Brain pericyte (primary cell): ENCODE measurements around the gene CMSS1.

ENCODE experiments used
- DNase-seq: peaks from one replicate; pipeline ENCODE4 v3.0.0-alpha.2; 2012; ENCODE audit warnings: low read depth, low spot score

Gene CMSS1

DNA sequence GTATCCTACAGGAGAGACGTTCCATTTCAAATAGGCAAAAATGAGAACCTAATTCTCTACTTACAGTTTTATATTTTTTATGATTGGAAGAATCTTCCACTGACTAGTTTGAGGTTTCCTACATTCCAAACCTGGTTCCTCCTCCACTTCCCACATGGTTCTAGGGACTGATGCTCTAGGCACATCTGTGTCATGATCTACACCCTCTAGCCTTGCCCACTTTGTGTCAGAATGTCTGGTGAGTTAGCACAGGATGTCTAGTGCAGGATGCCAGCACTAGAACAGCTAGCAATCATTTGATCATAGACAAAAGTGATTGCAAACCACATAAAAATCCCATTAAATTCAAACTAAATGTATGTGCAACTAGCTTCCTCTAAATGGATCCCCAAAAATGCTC lies 323.3 kb downstream of the CMSS1 start:
- DNase-seq: no peak

GRCh38 chr3:100141586-100141985 lies 323.9 kb downstream of the CMSS1 start:
- no peak for DNase-seq

DNA sequence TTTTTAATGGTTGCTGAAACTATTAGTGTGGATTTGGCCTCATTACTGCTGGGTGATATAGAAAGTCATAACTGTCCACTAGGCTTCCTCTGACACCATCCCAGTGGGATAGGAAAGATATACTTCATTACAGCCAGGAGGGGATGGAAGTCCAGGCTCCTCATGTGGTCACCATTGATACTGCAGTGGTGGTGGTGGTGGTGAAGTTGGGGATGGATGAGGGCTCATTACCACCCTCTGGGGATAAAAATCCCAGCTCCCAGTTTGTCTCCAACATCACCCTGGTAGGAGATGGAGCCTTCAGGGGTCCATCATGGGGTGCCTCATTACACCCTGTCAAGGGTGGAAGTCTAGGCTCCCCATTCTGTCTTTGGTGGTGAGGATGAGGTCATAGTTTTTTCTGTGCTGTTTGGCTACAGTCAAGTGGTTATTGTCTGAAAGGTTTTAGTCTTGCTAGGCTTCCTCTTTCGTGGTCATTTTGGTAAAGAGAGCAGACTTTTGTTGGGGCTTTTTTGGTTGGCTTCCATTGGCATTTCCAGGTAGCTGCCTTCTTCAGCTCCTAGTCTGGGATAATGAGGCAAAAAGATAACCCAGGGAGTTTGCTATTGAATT lies 326.7 kb downstream of the CMSS1 start:
- DNase-seq: no peak

DNA sequence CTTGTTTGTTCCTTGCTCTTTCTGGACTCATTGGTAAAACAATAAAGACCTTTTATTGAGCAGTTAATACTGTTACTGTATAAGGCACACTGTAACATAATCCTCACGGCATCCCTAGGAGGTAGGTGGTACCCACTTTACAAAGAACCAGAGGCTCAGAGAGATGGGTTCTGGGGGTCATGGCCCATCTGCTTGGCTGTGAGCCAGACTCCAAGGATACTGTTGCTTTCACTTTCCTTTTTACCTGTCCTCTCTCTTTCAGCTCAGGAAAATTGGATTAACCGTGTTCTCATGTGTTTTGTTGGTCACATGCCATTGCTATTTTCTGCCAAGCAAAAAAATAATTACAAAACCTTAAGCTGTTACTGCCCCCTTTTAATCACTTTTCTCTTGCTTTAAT lies 331.5 kb downstream of the CMSS1 start:
- DNase-seq: no peak

DNA sequence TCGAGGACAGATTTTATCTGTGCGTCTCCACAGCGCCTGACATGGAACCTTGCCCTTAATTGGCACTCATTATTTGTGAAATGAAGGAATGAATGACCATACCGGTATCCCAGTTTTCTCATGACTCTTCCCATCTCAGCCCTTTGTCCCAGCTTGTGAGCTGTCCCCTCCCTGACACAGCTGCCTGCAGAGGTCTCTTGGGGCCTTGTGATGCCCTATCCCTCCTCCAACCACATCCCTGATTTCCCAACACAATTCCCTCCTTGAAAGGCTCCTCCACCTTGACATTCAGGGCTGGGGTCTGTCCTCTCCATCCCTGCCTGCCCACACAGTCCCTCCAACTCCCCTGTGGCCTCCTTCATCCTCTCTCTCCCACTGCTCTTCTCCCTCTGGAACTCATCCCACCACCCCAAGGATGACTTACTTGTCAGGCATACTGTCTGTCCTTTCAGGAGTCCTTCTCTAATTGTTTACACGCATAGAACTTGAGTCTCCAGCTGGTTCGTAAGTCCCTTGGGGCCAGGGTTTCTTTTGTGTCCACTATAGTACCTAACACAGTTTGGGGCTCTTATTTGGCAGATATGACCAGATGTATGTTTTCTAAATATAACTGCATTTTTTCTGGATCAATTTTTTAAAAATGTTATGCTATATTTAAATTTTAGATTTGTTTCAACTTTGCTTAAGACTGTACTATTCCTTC lies 332.2 kb downstream of the CMSS1 start:
- no peak for DNase-seq

DNA sequence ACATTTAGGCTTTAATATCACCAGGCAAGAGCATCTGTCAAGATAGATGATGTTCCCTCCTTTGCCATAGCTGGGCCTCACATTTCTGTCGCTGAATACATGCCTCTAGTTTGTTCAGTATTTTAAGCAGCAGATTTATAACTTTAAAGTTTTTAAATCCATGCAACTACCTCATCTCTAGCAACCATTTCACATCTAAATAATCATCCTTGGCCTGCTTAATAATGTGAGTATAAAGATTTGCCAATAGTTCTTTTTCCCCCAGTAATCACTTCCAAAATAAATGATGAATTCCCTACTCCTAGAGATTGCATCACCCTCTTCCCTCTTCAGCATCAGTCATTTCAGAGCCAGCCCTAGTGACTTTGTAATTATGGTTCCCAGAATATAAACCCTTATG lies 332.8 kb downstream of the CMSS1 start:
- no peak for DNase-seq

DNA sequence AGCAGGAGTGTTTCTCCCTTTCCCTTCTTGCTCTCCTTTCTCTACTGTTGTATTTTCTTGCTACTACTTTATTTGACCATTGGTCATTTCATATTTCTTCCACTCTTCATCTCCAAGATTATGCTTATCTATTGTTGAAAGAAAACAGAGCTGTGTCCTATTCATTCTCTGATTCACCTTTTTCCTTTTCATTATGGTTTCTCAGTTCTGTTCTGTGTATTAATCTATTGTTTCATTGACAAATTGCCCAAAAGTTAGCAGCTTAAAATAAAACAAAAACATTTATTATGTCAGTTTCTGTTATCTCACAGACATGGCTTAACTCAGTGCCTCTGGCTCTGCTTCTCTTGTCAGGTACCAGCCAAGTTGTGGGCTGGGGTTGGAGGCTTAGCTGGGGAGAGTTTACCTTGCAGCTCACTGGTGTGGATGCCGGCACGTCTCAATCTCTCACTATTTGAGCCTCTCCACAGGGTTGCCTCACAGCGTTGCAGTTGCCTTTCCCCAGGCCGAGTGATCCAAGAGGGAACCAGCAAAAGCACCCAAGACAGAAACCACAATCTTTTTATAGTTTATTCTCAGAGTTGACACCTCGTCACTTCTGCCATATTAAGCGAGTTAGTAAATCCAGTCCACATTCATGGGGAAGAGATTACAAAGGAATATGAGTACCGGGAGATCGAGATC lies 333.5 kb downstream of the CMSS1 start:
- DNase-seq: no peak

- no peak for DNase-seq
Measured at GRCh38 chr3:100154171-100154570, 336.5 kb downstream of the CMSS1 start.

GRCh38 chr3:100155128-100155527 lies 337.5 kb downstream of the CMSS1 start:
- DNase-seq: no peak

DNA sequence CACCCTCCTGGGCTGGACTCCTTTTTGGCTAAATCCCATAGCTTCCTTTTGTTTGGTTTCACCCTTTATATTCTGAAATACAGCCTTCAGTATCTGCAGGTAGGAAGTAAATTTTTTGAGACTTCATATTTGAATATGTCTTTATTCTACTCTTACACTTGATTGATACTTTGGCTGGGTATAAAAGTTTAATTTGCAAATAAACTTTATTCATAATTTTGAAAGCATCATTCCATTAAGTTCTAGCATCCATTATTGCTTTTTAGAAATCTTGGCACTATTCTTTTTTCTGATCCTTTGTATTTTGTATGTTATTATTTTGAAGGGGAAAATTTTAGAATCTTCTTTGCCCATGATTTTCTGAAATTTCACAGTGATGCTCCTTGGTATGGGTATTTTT lies 337.9 kb downstream of the CMSS1 start:
- no peak for DNase-seq

DNA sequence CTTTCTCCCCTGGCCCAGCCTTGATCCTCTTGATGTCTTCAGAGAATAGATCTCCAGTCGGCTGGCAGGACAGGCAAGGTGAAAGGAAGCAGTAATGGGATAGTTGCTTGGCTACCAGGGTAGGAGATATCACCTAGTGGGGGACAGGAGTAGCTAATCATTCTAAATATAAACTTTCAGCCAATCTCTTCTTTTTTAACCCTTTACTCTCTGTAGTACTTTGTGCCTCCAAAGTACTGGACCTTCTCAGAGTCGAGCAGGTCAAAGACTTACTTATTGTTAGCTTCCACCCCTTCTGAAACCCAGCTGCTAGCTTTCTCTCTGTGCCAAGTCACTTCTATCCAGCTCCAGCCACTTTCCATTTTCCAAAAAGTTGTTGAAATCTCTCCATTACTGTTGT lies 340.0 kb downstream of the CMSS1 start:
- DNase-seq: no peak

DNA sequence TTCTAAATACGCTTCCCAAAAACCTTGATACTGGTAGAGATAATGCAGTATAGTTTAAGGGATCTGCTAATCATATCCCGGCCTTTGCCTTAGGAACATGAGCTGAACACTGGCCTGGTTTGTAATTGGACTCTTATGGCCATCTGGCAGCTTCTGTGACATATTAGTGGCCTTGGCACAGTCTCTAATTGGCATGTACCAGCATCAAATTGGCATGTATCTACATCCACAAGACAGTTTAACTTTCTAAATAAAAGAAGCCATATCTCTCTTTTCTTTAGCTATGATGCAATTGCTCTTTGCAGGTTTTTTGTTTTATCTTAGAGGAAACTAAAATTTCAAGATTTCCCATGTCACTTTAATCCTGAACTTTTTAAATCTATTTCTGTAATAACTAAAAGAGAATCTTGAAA lies 341.3 kb downstream of the CMSS1 start:
- no peak for DNase-seq

GRCh38 chr3:100159331-100160153 lies 341.9 kb downstream of the CMSS1 start:
- DNase-seq: no peak

DNA sequence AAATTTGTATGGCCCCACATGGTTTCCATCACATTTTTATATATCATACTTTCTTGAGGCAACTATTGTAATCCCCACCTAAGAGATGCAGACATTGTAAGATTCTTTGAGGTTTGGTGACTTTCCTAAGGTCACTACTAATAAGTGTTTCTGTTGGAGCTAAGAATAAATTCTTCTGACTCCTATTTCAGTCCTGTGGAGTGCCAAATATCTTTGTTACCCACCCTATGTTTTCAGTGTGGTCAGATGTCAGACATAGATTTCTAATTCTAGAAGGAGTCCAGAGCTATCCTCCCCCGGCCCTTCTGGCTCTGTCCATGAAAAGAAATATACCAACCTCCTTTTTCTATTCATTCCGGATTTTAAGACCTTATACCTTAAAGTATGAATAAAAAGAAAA lies 342.9 kb downstream of the CMSS1 start:
- DNase-seq: no peak

DNA sequence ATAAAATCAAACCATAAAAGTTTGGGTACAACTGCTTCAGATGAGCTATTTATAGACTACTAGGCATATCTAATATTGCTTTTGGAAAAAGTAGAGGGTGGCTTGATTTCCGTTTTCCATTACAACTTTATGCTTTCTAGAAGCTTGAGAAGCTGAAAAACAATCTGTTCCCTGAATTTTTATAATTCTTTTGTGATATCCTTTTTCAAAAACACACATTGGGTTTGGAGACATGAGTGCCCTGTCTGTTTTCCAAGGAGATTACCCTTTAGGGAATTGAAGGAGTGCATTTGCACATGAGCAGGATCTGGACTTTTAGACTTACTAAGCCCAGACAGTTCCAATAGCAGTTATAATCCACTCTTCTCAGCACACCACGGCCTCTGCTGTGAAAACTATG lies 346.1 kb downstream of the CMSS1 start:
- DNase-seq: no peak

DNA sequence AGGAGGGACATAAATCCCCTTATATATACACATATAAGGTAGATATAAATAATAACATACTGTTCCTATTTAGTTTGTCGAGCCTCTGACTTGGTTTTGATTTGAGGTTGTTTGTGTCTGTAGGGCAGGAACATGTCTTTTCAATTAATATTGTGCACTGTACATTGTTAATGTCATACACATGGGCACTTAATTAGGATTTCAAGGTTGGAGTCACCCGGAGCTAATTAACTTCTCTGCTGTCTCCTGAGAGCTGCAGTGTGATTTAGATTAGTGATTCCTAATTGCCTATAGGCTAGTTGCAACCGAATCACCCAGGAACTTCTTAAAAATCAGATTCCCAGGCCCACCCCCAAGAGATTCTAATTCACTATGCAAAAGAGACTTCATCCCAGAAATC lies 347.1 kb downstream of the CMSS1 start:
- DNase-seq: no peak

- no peak for DNase-seq
Measured at GRCh38 chr3:100165926-100166550, 348.4 kb downstream of the CMSS1 start.

- peak; percentile 18 for DNase-seq
Measured at GRCh38 chr3:100169201-100169920, 351.7 kb downstream of the CMSS1 start.

DNA sequence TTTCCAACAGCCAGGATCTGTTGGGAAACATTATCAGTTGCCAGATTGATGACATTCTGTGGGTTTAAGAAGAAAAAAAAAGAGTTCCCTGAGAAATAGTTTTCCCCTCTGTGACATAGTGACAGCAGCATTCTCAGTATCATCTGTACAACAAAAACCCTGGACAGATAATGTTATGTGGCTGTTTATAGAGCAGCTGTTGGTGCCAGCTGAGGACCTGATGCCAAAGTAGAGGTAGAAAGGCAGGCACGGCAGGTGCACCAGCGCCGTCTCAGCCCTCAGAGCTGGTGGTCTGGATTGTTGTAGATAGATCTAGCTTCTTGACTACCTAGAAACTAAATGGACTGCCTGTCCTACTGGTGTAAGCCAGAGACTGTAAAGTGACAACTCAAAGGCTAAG lies 352.8 kb downstream of the CMSS1 start:
- no peak for DNase-seq

DNA sequence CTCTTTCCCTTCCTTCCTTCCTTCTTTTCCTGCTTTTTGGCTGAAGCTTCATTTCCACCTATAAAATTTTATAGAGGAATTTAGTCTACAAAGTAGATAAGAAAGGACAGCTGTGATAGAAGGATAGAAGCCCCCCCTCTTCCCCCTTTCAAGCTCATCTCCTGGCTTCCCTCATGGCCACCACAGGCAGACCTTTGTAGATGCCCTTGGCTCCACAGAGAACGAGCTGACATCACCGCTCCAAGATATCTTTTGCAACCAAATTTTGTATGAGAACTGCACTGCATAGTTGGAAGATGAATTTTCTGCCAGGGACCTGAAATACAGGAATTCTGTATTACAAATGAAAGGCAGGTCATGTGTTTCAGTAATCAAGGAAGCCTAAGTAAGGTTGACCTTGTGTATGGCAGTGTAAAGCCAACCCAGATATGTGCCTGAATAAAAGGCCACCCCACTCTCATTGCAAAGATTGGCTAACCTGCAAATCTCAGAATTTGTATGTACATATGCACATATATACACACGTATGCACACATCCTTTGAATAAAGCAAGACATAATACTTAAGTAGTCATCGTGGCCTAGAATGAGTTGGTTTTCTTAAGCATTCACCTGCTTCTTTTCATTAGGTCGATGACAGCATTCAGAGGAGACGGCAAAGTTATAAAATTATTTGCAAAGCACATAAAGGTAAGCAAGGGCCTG lies 353.7 kb downstream of the CMSS1 start:
- no peak for DNase-seq
